GM12878 (cell line): ENCODE data around the gene TBC1D30. TPM values are rescaled to one million over a fixed set of nuclear protein-coding genes. Genes with fewer than 3 reads are reported as not detected.
A peak's percentile ranks its signal among the peaks of the same experiment; 100 is the strongest.

Experiments
- BACH1 ChIP-seq: fragments of 450-650 bp; IDR thresholded peaks from 2 replicates; pipeline ENCODE4 v1.6.1; 2017; ENCODE audit warnings: mild to moderate bottlenecking, borderline replicate concordance
- CBX5 ChIP-seq: sonication (generic); IDR thresholded peaks from 2 replicates; pipeline ENCODE4 v1.6.1; 2016; ENCODE audit warnings: low read depth, moderate library complexity, mild to moderate bottlenecking, inconsistent platforms
- CREM ChIP-seq: IDR thresholded peaks from 2 replicates; pipeline ENCODE4 v1.6.1; 2014; ENCODE audit warnings: antibody characterized with exemption, low read depth
- ESRRA ChIP-seq: IDR thresholded peaks from 2 replicates; pipeline ENCODE4 v1.6.1; 2012; ENCODE audit warnings: mild to moderate bottlenecking, low read length, improper control_type of control experiment
- EZH2 ChIP-seq: IDR thresholded peaks from 2 replicates; pipeline ENCODE4 v1.6.1; 2012; ENCODE audit warnings: low read depth, mild to moderate bottlenecking, control low read depth, inconsistent platforms, low read length, borderline replicate concordance; ENCODE audit not compliant: control insufficient read depth
- FOS ChIP-seq: IDR thresholded peaks from 3 replicates; pipeline ENCODE4 v1.6.1; 2011; ENCODE audit warnings: borderline replicate concordance; ENCODE audit not compliant: insufficient read length; ENCODE audit errors: extremely low read depth
- JUNB ChIP-seq: IDR thresholded peaks from 2 replicates; pipeline ENCODE4 v1.6.1; 2016; ENCODE audit warnings: antibody characterized with exemption, mild to moderate bottlenecking
- NFIC ChIP-seq: IDR thresholded peaks from 2 replicates; pipeline ENCODE4 v1.6.1; 2012; ENCODE audit warnings: low read depth, mild to moderate bottlenecking, inconsistent platforms, low read length, moderate library complexity
- NR2C1 ChIP-seq: fragments of 450-650 bp; IDR thresholded peaks from 2 replicates; pipeline ENCODE4 v1.6.1; 2017; ENCODE audit warnings: antibody characterized with exemption, mild to moderate bottlenecking, moderate library complexity
- NR2C2 ChIP-seq: IDR thresholded peaks from 2 replicates; pipeline ENCODE4 v1.6.1; 2011; ENCODE audit warnings: borderline replicate concordance, low read depth; ENCODE audit not compliant: control insufficient read depth, insufficient read length
- NR2F1 ChIP-seq: fragments of 450-650 bp; conservative IDR thresholded peaks from 2 replicates; pipeline ENCODE4 v1.6.1; 2017; ENCODE audit warnings: mild to moderate bottlenecking
- NRF1 ChIP-seq: conservative IDR thresholded peaks from 2 replicates; pipeline ENCODE4 v1.6.1; 2011; ENCODE audit warnings: mild to moderate bottlenecking, low read depth, low read length, improper control_type of control experiment
- RAD21 ChIP-seq: IDR thresholded peaks from 2 replicates; pipeline ENCODE4 v1.6.1; 2011; ENCODE audit warnings: mild to moderate bottlenecking, low read depth, low read length, moderate library complexity; ENCODE audit not compliant: insufficient read depth
- RCOR1 ChIP-seq: conservative IDR thresholded peaks from 2 replicates; pipeline ENCODE4 v1.6.1; 2012; ENCODE audit warnings: low read depth, low read length, improper control_type of control experiment
- RUNX3 ChIP-seq: IDR thresholded peaks from 2 replicates; pipeline ENCODE4 v1.6.1; 2012; ENCODE audit warnings: low read length, inconsistent platforms
- SIN3A ChIP-seq: IDR thresholded peaks from 2 replicates; pipeline ENCODE4 v1.6.1; 2012; ENCODE audit warnings: low read depth, low read length, improper control_type of control experiment
- SMAD5 ChIP-seq: IDR thresholded peaks from 2 replicates; pipeline ENCODE4 v1.6.1; 2016; ENCODE audit warnings: antibody characterized with exemption, low read depth
- SMARCA5 ChIP-seq: fragments of 450-650 bp; IDR thresholded peaks from 2 replicates; pipeline ENCODE4 v1.6.1; 2017; ENCODE audit warnings: mild to moderate bottlenecking
- SMC3 ChIP-seq: IDR thresholded peaks from 2 replicates; pipeline ENCODE4 v1.6.1; 2011; ENCODE audit warnings: low read length, improper control_type of control experiment, borderline replicate concordance
- SUZ12 ChIP-seq: fragments of 200-600 bp; sonication (generic); IDR thresholded peaks from one replicate; pipeline ENCODE4 v1.6.1; 2018; ENCODE audit warnings: antibody characterized with exemption, mild to moderate bottlenecking; ENCODE audit not compliant: unreplicated experiment
- TAF1 ChIP-seq: IDR thresholded peaks from 2 replicates; pipeline ENCODE4 v1.6.1; 2011; ENCODE audit warnings: mild to moderate bottlenecking, low read depth, low read length, borderline replicate concordance
- TARDBP ChIP-seq: IDR thresholded peaks from 2 replicates; pipeline ENCODE4 v1.6.1; 2016; ENCODE audit warnings: borderline replicate concordance
- ZBED1 ChIP-seq: IDR thresholded peaks from 2 replicates; pipeline ENCODE4 v1.6.1; 2016; ENCODE audit warnings: borderline replicate concordance
- ZNF592 ChIP-seq: fragments of 450-650 bp; IDR thresholded peaks from 2 replicates; pipeline ENCODE4 v1.6.1; 2017; ENCODE audit warnings: mild to moderate bottlenecking, moderate library complexity
- polyA plus RNA-seq, 11 experiments: library from polyadenylated mRNA; depleted of rRNA in 4 of 11; unstranded in 6 of 11; stranded (reverse) in 5 of 11; fragments of >200 nt; fragmentation: Nextera tagmentation in 4 of 11; fragmentation: Illumina TruSeq in 1 of 11; extraction: Ambion mirVana in 4 of 11; extraction: Trizol in 1 of 11; gene quantifications; 1 replicate in 1 of 11; 2 replicates in 10 of 11; pipeline versions ENCODE4 v1.2.1 to v1.2.3, GENCODE V29; 2011 to 2016; ENCODE audit warnings: inconsistent platforms in 2 of 11, missing spikeins in 2 of 11, low read depth in 1 of 11
- total RNA-seq, 4 experiments: library from RNA; depleted of rRNA in 3 of 4; stranded (reverse); fragments of >200 nt in 3 of 4; fragmentation: Illumina TruSeq in 1 of 4; extraction: Trizol in 1 of 4; gene quantifications; 2 replicates each; pipeline versions ENCODE4 v1.2.1 to v1.2.3, GENCODE V29; 2013 to 2021
- TF ChIP-seq, protein P1 (sequence below): fragments of 450-650 bp; formaldehyde crosslinking; IDR thresholded peaks from 2 replicates; pipeline ENCODE4 v1.5.0; 2022; ENCODE audit warnings: mild to moderate bottlenecking, missing genetic modification characterization
- TF ChIP-seq, protein P2 (sequence below): IDR thresholded peaks from 2 replicates; pipeline ENCODE4 v1.6.1; 2012; ENCODE audit warnings: low read depth, low read length, improper control_type of control experiment

Gene TBC1D30
- total and polyA plus RNA-seq, 10 of the 15 experiments (the other 5 are each of a cell fraction or from before 2014, with no cell fraction given), result 1.2 to 23.3 (median 11.1) TPM

DNA sequence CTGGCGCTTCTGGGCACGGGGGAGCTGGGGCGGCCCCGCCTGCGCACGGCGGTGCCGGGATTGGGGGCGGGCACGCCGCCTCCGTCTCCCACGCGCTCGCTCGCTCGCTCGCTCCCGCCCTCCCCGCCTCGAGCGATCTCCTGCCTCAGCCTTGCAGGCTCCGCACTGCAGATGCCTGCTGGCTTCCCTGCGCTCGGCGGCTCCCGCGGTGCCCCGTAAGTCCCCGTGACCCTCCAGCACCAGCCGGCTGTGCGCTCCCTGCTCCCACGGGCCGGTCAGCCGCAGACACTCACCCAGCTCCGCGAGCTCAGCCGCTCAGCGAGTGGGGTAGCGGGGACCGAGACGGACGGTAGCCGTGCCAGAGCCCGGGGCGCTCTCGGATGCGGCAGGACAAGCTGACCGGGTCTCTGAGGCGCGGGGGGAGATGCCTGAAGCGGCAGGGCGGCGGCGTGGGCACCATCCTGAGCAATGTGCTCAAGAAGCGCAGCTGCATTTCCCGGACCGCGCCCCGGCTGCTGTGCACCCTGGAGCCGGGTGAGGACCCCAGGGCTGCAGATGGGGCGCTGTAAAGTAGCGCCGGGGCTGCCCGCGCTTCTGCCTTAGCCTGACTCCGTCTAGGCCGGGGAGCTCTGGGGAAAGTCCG lies at the start of gene TBC1D30 (continued):
- TF ChIP-seq ZNF592 (no peak), TAF1 (peak; percentile 14; the same call in 1 of the 2 replicates), SIN3A (no peak), NFIC (no peak), NR2F1 (no peak), FOS (no peak), TARDBP (no peak), NRF1 (peak; percentile 34; the same call in 1 of the 2 replicates), SMARCA5 (no peak), NR2C2 (no peak), SMC3 (no peak), ZBED1 (no peak), BACH1 (0 out of 2 replicates have a peak, but pooled peaks have one; percentile 32), SMAD5 (no peak), RAD21 (no peak), RCOR1 (no peak), JUNB (no peak), RUNX3 (0 out of 2 replicates have a peak, but pooled peaks have one; percentile 45), ESRRA (no peak), NR2C1 (no peak), EZH2 (no peak), CBX5 (no peak), CREM (no peak), SUZ12 (no peak)
- TF ChIP-seq, protein P1, sequence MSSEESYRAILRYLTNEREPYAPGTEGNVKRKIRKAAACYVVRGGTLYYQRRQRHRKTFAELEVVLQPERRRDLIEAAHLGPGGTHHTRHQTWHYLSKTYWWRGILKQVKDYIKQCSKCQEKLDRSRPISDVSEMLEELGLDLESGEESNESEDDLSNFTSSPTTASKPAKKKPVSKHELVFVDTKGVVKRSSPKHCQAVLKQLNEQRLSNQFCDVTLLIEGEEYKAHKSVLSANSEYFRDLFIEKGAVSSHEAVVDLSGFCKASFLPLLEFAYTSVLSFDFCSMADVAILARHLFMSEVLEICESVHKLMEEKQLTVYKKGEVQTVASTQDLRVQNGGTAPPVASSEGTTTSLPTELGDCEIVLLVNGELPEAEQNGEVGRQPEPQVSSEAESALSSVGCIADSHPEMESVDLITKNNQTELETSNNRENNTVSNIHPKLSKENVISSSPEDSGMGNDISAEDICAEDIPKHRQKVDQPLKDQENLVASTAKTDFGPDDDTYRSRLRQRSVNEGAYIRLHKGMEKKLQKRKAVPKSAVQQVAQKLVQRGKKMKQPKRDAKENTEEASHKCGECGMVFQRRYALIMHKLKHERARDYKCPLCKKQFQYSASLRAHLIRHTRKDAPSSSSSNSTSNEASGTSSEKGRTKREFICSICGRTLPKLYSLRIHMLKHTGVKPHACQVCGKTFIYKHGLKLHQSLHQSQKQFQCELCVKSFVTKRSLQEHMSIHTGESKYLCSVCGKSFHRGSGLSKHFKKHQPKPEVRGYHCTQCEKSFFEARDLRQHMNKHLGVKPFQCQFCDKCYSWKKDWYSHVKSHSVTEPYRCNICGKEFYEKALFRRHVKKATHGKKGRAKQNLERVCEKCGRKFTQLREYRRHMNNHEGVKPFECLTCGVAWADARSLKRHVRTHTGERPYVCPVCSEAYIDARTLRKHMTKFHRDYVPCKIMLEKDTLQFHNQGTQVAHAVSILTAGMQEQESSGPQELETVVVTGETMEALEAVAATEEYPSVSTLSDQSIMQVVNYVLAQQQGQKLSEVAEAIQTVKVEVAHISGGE (CRISPR knock-in tag), result no peak
- TF ChIP-seq, protein P2, sequence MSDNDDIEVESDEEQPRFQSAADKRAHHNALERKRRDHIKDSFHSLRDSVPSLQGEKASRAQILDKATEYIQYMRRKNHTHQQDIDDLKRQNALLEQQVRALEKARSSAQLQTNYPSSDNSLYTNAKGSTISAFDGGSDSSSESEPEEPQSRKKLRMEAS, result no peak; the same call in 1 of the 2 replicates
